Stimulated activated CD8-positive, alpha-beta memory T cell treated with anti-CD3 and anti-CD28 coated beads, Interleukin-12 subunit alpha, Interleukin-12 subunit beta, amount 100 ng/mL, for 4 hours (primary cell): Measurements from ENCODE around the gene FRMD6.

Experiments
- DNase-seq: peaks from one replicate; pipeline ENCODE4 v3.0.0-alpha.2; 2020; ENCODE audit warnings: low read depth

Gene FRMD6

GRCh38 chr14:51651388-51652167 is at the start of gene FRMD6:
TSS of gene FRMD6 (plus strand) at chr14:51651910. CDS start at chr14:51689837, 37,927 bp downstream.
- peak; percentile 72 for DNase-seq

GRCh38 chr14:51602310-51602709 is 49.4 kb upstream of the FRMD6 start:
- no peak for DNase-seq

- DNase-seq: no peak
These were observed 48.2 kb upstream of the FRMD6 start for GRCh38 chr14:51603495-51603894.

- no peak for DNase-seq
These were observed 47.6 kb upstream of the FRMD6 start for GRCh38 chr14:51604073-51604472.

- DNase-seq: no peak
These were observed 46.1 kb upstream of the FRMD6 start for GRCh38 chr14:51605575-51605974.

- DNase-seq: no peak
These were observed 44.0 kb upstream of the FRMD6 start for GRCh38 chr14:51607711-51608110.

- no peak for DNase-seq
These were observed 42.3 kb upstream of the FRMD6 start for GRCh38 chr14:51609251-51609954.

GRCh38 chr14:51609955-51610283 is 41.8 kb upstream of the FRMD6 start:
- DNase-seq: no peak

- no peak for DNase-seq
These were observed 40.9 kb upstream of the FRMD6 start for GRCh38 chr14:51610771-51611170.

GRCh38 chr14:51612449-51612848 is 39.3 kb upstream of the FRMD6 start:
- no peak for DNase-seq

- DNase-seq: no peak
These were observed 38.3 kb upstream of the FRMD6 start for GRCh38 chr14:51613416-51613815.

- no peak for DNase-seq
These were observed 37.0 kb upstream of the FRMD6 start for GRCh38 chr14:51614707-51615106.

- DNase-seq: no peak
These were observed 35.5 kb upstream of the FRMD6 start for GRCh38 chr14:51616256-51616655.

GRCh38 chr14:51616724-51617409 is 34.8 kb upstream of the FRMD6 start:
- no peak for DNase-seq

GRCh38 chr14:51619561-51619960 is 32.1 kb upstream of the FRMD6 start:
- no peak for DNase-seq

GRCh38 chr14:51620056-51620455 is 31.7 kb upstream of the FRMD6 start:
- DNase-seq: no peak

- DNase-seq: no peak
These were observed 30.1 kb upstream of the FRMD6 start for GRCh38 chr14:51621654-51622053.

GRCh38 chr14:51622376-51622775 is 29.3 kb upstream of the FRMD6 start:
- no peak for DNase-seq

GRCh38 chr14:51624955-51625569 is 26.6 kb upstream of the FRMD6 start:
- no peak for DNase-seq

- DNase-seq: no peak
These were observed 25.5 kb upstream of the FRMD6 start for GRCh38 chr14:51626185-51626584.

GRCh38 chr14:51626788-51627187 is 24.9 kb upstream of the FRMD6 start:
- DNase-seq: no peak

- no peak for DNase-seq
These were observed 24.4 kb upstream of the FRMD6 start for GRCh38 chr14:51627313-51627712.

GRCh38 chr14:51628238-51628637 is 23.5 kb upstream of the FRMD6 start:
- DNase-seq: no peak
